HepG2 (cell line): ENCODE measurements around the gene SLC35D2. TPM values are rescaled to one million over a fixed set of nuclear protein-coding genes. Genes with fewer than 3 reads are reported as not detected.

Source experiments
- ATF1 ChIP-seq: IDR thresholded peaks from 2 replicates; pipeline ENCODE4 v1.6.1; 2016; ENCODE audit warnings: mild to moderate bottlenecking, control low read depth
- CAMTA2 ChIP-seq: sonication (generic); formaldehyde crosslinking; IDR thresholded peaks from 2 replicates; pipeline ENCODE4 v1.4.0; 2020; ENCODE audit warnings: mild to moderate bottlenecking, missing genetic modification reagents, borderline replicate concordance
- CBX2 ChIP-seq, 2 experiments: fragments of 200-600 bp in 1 of 2; sonication (generic); formaldehyde crosslinking in 1 of 2; IDR thresholded peaks; 2 replicates each; pipeline versions ENCODE4 v1.7.0 to v1.8.1; 2018 to 2022; ENCODE audit warnings: low read depth in 2 of 2, low read length in 1 of 2, mild to moderate bottlenecking in 1 of 2, missing genetic modification reagents in 1 of 2
- GABPA ChIP-seq, 2 experiments: IDR thresholded peaks; 2 replicates each; pipeline ENCODE4 v1.6.1; 2011 to 2016; ENCODE audit warnings: low read depth in 2 of 2, low read length in 1 of 2, missing biosample characterization in 1 of 2, missing genetic modification characterization in 1 of 2
- HDAC2 ChIP-seq: sonication (generic); formaldehyde crosslinking; IDR thresholded peaks from 2 replicates; pipeline ENCODE4 v1.4.0; 2020; ENCODE audit warnings: missing genetic modification reagents
- KLF15 ChIP-seq: sonication (generic); formaldehyde crosslinking; IDR thresholded peaks from 2 replicates; pipeline ENCODE4 v1.8.1; 2023; ENCODE audit warnings: borderline replicate concordance, mild to moderate bottlenecking, inconsistent platforms, missing genetic modification reagents, mixed read lengths
- MEIS2 ChIP-seq: sonication (generic); formaldehyde crosslinking; IDR thresholded peaks from 2 replicates; pipeline ENCODE4 v1.9.0; 2021; ENCODE audit warnings: mild to moderate bottlenecking, missing genetic modification reagents
- NFE2L2 ChIP-seq: fragments of 150-350 bp; IDR thresholded peaks from 2 replicates; pipeline ENCODE4 v1.6.1; 2014; ENCODE audit warnings: low read length
- NR1H2 ChIP-seq: sonication (generic); formaldehyde crosslinking; IDR thresholded peaks from 2 replicates; pipeline ENCODE4 v1.8.1; 2022; ENCODE audit warnings: low read depth, missing genetic modification reagents, borderline replicate concordance
- STAG1 ChIP-seq: sonication (generic); formaldehyde crosslinking; IDR thresholded peaks from 2 replicates; pipeline ENCODE4 v1.4.0; 2020; ENCODE audit warnings: missing genetic modification reagents
- THYN1 ChIP-seq: sonication (generic); formaldehyde crosslinking; IDR thresholded peaks from 2 replicates; pipeline ENCODE4 v1.8.1; 2023; ENCODE audit warnings: low read depth, mild to moderate bottlenecking, moderate library complexity, missing genetic modification reagents, borderline replicate concordance
- WIZ ChIP-seq: sonication (generic); formaldehyde crosslinking; IDR thresholded peaks from 2 replicates; pipeline ENCODE4 v1.5.1; 2020; ENCODE audit warnings: mild to moderate bottlenecking, missing genetic modification reagents
- XBP1 ChIP-seq: sonication (generic); formaldehyde crosslinking; IDR thresholded peaks from 2 replicates; pipeline ENCODE4 v1.5.0; 2020; ENCODE audit warnings: missing genetic modification reagents
- ZNF232 ChIP-seq: sonication (generic); formaldehyde crosslinking; IDR thresholded peaks from 2 replicates; pipeline ENCODE4 v1.4.0; 2020; ENCODE audit warnings: missing genetic modification reagents, borderline replicate concordance
- ZNF24 ChIP-seq: fragments of 450-650 bp; IDR thresholded peaks from 2 replicates; pipeline ENCODE4 v1.6.1; 2017; ENCODE audit warnings: antibody characterized with exemption, mild to moderate bottlenecking
- ZNF460 ChIP-seq: sonication (generic); formaldehyde crosslinking; IDR thresholded peaks from 2 replicates; pipeline ENCODE4 v1.5.1; 2020; ENCODE audit warnings: missing genetic modification reagents, mild to moderate bottlenecking, borderline replicate concordance
- ZNF530 ChIP-seq: sonication (generic); formaldehyde crosslinking; IDR thresholded peaks from 2 replicates; pipeline ENCODE4 v1.5.0; 2020; ENCODE audit warnings: low read depth, mild to moderate bottlenecking, missing genetic modification reagents
- ZSCAN12 ChIP-seq: sonication (generic); formaldehyde crosslinking; IDR thresholded peaks from 2 replicates; pipeline ENCODE4 v1.9.0; 2021; ENCODE audit warnings: mild to moderate bottlenecking, missing genetic modification reagents
- polyA plus RNA-seq, 8 experiments: library from polyadenylated mRNA; depleted of rRNA in 3 of 8; stranded (reverse) in 7 of 8; unstranded in 1 of 8; fragments of >200 nt; fragmentation: Illumina TruSeq in 4 of 8; extraction: Trizol in 4 of 8; gene quantifications; 2 replicates each; pipeline versions ENCODE4 v1.2.1 to v1.2.3, GENCODE V29; 2011 to 2016; ENCODE audit warnings: low read depth in 4 of 8, missing spikeins in 1 of 8, mixed read lengths in 1 of 8; ENCODE audit not compliant: insufficient read depth in 1 of 8
- total RNA-seq, 5 experiments: library from RNA; depleted of rRNA; stranded (reverse); fragments of >200 nt; fragmentation: Illumina TruSeq; extraction: Trizol; gene quantifications; 2 replicates each; pipeline ENCODE4 v1.2.3, GENCODE V29; 2016; ENCODE audit warnings: low read depth in 1 of 5
- TF ChIP-seq, protein P1 (sequence below): sonication (generic); formaldehyde crosslinking; IDR thresholded peaks from 2 replicates; pipeline ENCODE4 v1.4.0; 2020; ENCODE audit warnings: missing genetic modification reagents, borderline replicate concordance
- TF ChIP-seq, protein P2 (sequence below): IDR thresholded peaks from 2 replicates; pipeline ENCODE4 v1.6.1; 2016; ENCODE audit warnings: missing compliant biosample characterization, missing genetic modification reagents, borderline replicate concordance
- TF ChIP-seq, protein P3 (sequence below): sonication (generic); formaldehyde crosslinking; IDR thresholded peaks from 2 replicates; pipeline ENCODE4 v1.4.0; 2020; ENCODE audit warnings: mild to moderate bottlenecking, missing genetic modification reagents
- TF ChIP-seq, protein P4 (sequence below): sonication (generic); formaldehyde crosslinking; IDR thresholded peaks from 2 replicates; pipeline ENCODE4 v1.5.1; 2020; ENCODE audit warnings: mild to moderate bottlenecking, moderate library complexity, missing genetic modification reagents

SLC35D2 gene
- total and polyA plus RNA-seq, 2 of the 13 experiments (the other 11 are each of a cell fraction or from before 2014, with no cell fraction given) = 96.2 to 103 TPM

DNA sequence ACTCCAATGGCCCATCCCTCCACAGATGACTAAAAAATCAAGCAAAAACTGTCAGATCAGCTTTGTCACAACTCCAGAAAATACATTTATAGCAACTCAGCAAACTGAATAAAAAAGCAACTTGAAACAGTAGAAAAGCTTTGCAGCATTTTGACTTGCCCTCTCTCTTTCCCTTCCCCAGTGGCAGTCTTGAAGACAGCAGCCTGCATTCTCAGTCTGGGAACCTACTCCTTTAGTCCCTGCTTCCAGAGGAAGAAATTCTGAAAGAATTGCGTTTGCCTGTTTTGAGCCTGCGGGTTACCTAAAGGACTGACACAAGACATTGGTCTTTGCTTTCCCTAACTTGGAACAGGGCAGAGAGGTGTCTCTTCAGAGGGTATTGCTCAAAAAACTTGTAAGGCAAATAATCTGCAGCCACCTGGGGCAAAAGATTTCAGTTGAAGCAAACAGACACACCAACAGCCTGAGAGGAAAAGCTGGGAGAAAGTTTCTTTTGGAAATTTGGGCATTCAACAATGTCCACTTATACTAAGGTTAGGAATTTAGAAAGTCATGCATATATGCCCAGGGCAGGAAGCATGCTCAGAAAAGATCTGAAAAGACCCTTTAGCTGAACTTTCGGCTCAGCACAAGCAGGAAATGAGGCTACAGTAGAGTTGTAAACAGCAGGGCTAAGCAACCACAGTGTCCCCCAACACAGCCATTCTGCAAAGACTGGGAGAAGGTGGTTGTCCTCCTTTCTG lies 15.2 kb upstream of the SLC35D2 start (continued):
- TF ChIP-seq, protein P1, sequence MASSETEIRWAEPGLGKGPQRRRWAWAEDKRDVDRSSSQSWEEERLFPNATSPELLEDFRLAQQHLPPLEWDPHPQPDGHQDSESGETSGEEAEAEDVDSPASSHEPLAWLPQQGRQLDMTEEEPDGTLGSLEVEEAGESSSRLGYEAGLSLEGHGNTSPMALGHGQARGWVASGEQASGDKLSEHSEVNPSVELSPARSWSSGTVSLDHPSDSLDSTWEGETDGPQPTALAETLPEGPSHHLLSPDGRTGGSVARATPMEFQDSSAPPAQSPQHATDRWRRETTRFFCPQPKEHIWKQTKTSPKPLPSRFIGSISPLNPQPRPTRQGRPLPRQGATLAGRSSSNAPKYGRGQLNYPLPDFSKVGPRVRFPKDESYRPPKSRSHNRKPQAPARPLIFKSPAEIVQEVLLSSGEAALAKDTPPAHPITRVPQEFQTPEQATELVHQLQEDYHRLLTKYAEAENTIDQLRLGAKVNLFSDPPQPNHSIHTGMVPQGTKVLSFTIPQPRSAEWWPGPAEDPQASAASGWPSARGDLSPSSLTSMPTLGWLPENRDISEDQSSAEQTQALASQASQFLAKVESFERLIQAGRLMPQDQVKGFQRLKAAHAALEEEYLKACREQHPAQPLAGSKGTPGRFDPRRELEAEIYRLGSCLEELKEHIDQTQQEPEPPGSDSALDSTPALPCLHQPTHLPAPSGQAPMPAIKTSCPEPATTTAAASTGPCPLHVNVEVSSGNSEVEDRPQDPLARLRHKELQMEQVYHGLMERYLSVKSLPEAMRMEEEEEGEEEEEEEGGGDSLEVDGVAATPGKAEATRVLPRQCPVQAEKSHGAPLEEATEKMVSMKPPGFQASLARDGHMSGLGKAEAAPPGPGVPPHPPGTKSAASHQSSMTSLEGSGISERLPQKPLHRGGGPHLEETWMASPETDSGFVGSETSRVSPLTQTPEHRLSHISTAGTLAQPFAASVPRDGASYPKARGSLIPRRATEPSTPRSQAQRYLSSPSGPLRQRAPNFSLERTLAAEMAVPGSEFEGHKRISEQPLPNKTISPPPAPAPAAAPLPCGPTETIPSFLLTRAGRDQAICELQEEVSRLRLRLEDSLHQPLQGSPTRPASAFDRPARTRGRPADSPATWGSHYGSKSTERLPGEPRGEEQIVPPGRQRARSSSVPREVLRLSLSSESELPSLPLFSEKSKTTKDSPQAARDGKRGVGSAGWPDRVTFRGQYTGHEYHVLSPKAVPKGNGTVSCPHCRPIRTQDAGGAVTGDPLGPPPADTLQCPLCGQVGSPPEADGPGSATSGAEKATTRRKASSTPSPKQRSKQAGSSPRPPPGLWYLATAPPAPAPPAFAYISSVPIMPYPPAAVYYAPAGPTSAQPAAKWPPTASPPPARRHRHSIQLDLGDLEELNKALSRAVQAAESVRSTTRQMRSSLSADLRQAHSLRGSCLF (CRISPR knock-in tag) = no peak
- no peak for TF ChIP-seq ZSCAN12 (CRISPR knock-in tag)
- no peak for TF ChIP-seq KLF15 (CRISPR knock-in tag)
- TF ChIP-seq WIZ (CRISPR knock-in tag) = no peak
- TF ChIP-seq, protein P2, sequence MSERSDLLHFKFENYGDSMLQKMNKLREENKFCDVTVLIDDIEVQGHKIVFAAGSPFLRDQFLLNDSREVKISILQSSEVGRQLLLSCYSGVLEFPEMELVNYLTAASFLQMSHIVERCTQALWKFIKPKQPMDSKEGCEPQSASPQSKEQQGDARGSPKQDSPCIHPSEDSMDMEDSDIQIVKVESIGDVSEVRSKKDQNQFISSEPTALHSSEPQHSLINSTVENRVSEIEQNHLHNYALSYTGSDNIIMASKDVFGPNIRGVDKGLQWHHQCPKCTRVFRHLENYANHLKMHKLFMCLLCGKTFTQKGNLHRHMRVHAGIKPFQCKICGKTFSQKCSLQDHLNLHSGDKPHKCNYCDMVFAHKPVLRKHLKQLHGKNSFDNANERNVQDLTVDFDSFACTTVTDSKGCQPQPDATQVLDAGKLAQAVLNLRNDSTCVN = no peak
- TF ChIP-seq THYN1 (CRISPR knock-in tag) = no peak
- no peak for TF ChIP-seq CAMTA2 (CRISPR knock-in tag)
- TF ChIP-seq XBP1 (CRISPR knock-in tag) = no peak
- no peak for TF ChIP-seq NFE2L2
- TF ChIP-seq, protein P3, sequence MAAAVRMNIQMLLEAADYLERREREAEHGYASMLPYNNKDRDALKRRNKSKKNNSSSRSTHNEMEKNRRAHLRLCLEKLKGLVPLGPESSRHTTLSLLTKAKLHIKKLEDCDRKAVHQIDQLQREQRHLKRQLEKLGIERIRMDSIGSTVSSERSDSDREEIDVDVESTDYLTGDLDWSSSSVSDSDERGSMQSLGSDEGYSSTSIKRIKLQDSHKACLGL (CRISPR knock-in tag) = no peak
- 0 out of 2 replicates have a peak, but pooled peaks have one; percentile 8 for TF ChIP-seq HDAC2
- TF ChIP-seq ZNF24 = no peak
- TF ChIP-seq CBX2 (IDR thresholded peaks at IDR 0.05; ENCODE audit: low read depth, low read length) = no peak
- TF ChIP-seq CBX2 (CRISPR knock-in tag; IDR thresholded peaks at IDR 0.05; ENCODE audit: low read depth) = no peak
- no peak for TF ChIP-seq ATF1
- no peak for TF ChIP-seq ZNF460 (CRISPR knock-in tag)
- no peak for TF ChIP-seq STAG1 (CRISPR knock-in tag)
- TF ChIP-seq ZNF530 (CRISPR knock-in tag) = no peak
- no peak for TF ChIP-seq NR1H2
- TF ChIP-seq, protein P4, sequence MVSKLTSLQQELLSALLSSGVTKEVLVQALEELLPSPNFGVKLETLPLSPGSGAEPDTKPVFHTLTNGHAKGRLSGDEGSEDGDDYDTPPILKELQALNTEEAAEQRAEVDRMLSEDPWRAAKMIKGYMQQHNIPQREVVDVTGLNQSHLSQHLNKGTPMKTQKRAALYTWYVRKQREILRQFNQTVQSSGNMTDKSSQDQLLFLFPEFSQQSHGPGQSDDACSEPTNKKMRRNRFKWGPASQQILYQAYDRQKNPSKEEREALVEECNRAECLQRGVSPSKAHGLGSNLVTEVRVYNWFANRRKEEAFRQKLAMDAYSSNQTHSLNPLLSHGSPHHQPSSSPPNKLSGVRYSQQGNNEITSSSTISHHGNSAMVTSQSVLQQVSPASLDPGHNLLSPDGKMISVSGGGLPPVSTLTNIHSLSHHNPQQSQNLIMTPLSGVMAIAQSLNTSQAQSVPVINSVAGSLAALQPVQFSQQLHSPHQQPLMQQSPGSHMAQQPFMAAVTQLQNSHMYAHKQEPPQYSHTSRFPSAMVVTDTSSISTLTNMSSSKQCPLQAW (CRISPR knock-in tag) = peak; percentile 48; the same call in 1 of the 2 replicates
- TF ChIP-seq MEIS2 = no peak
- TF ChIP-seq ZNF232 = no peak
- no peak for TF ChIP-seq GABPA (IDR thresholded peaks at IDR 0.05; ENCODE audit: low read depth, low read length)
- TF ChIP-seq GABPA (CRISPR knock-in tag; IDR thresholded peaks at IDR 0.05; ENCODE audit: low read depth) = no peak
